Cortex of kidney (tissue), 1 donor: ENCODE results near the gene FAM83G.
"Not testable (repeated sequence)": the region's sequence is repeated elsewhere in the genome, so short reads cannot be mapped to it uniquely, and the experiment has no call there.

Experiments
- DNase-seq: peaks from one replicate; lab custom pipeline; 2025; lab: John Stamatoyannopoulos, UW

The FAM83G gene

DNA sequence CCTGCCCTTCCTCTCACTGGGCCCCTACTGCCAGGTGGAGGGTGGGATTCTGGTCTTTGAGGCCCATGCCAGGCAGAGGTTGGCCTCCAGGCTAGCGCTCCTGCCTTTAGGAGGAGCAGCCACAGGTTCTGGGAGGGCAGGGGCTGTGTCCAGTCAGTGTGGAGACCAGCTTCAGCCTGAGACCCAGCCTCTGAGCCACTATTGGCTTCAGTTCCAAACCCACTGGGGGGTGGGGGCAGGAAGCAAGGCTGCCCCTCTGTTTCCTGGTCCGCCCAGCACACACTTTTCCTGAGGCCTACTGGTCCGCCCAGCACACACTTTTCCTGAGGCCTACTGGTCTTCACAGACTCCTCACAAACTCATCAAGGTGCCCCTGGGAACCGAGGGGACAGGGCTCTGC is 36.2 kb downstream of the FAM83G start:
- DNase-seq = no peak

DNA sequence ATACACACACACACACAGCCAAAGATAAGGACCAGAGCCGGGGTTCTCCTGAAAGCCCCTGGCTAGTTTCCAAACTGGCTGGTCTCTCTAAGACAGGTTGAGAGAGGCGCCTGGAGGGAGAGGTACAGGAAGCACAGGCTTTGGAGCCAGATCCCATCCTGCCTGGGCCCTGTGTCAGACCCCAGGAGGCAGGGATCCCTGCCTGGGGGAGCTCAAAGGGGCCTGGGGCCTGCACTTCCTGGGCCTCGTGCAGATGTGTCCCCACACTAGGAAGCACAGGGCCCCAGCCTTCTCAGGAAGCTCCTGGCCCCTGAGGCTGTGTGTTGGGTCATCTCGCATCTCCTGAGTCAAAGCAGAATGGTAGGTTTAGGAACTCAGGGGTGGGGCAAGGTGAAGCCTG is 36.6 kb downstream of the FAM83G start:
- DNase-seq = no peak

DNA sequence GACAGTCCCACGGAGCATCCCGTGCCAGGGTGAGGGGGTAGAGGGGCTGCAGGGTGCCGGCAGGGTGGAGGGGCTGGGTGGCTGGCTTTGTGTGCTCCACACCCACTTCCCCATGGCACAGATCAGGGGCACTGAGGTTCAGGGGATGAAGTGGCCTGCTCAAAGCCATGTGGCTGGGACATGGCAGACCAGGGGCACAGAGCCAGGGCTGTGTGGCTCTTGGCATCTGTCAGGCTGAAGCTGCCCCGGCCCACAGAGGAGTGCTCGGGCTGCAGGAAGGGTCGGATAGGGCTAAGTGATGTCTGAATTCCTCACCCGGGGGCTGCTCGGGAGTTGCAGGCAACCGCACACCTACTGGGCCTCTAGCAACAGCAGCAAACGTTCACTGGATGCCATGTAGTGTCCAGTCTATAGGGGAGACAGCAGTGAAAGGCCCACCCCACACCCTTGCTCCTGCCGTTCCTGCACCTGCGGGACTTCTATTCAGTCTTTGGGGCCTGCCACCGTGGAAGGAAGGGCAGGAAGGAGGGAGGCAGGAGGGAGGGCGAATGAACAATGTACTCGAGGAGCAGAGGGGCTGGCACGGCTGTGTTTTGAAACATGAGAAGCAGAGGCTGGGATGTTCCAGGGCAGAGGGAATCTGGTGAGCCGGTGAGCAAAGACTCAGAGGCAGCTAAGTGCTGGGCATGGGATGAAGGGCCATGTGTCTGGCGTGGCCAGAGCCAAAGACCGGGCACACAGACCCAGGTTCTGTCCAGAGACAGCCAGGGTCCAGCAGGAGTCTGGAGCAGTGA is 37.5 kb downstream of the FAM83G start:
- no peak for DNase-seq

DNA sequence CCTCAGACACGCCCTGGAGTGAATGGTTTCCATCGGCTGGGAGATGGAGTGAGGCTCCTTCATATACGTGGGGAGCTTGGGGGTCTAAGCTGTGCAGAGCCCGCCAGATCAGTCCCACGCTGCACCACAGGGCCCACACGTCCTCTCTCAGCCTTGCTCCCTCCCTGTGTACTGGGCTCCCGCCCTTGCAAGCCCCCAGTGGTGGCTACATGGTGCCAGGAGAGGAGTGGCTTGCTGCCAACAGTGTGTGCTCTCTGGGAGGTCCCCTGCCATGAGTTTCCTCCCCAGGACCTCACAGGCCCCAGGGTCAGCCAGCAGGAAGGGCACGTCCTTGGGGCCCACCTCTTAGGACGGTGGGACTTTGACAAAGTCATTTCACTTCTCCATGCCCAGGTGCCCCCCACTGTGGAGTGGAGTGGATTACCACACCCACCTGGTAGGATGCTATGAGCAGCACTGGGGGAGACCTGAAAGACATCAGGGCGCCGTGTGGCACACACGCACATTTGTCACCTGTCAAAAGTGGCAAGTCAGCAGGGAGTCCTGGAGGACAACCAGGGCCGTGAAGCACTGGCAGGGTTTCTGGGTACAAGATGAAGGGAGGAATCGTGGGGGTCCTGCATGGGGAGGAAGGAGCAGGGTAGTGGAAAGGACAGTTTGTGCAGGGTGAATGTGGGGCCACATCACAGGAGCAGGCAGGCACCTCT is 38.9 kb downstream of the FAM83G start:
- no peak for DNase-seq

DNA sequence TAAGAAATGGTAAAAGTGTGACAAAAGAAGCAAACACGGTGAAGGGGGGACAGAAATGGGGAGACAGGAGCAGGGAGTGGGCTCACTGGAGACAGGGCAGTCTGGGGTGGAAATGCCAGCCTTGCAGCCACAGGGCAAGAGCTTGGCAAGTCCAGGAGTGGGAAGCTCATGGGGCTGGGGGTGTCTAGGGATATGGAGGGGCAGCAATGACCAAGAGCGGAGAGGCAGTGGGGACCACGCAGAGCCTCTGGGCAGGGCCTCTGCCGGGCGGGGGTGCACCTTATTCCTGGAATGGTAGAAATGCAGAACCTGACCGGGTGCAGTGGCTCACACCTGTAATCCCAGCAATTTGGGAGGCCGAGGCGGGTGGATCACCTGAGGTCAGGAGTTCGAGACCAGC is 40.0 kb downstream of the FAM83G start:
- no peak for DNase-seq

DNA sequence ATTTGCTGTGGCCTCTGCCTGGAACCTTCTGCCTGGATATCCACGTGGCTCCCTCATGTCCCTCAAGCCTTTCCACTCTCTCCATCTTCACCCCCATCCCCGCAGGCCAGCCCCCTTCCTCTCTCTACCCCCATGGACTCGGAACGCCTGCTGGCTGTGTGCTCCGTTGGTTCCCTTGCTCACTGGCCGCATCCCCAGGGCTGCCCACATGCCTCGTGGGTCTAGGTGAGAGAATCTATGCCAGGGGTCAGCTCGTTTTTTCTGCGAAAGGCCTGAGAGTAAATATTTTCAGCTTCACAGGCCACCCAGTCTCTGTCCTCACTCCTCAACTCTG is 40.6 kb downstream of the FAM83G start:
- DNase-seq = no peak

DNA sequence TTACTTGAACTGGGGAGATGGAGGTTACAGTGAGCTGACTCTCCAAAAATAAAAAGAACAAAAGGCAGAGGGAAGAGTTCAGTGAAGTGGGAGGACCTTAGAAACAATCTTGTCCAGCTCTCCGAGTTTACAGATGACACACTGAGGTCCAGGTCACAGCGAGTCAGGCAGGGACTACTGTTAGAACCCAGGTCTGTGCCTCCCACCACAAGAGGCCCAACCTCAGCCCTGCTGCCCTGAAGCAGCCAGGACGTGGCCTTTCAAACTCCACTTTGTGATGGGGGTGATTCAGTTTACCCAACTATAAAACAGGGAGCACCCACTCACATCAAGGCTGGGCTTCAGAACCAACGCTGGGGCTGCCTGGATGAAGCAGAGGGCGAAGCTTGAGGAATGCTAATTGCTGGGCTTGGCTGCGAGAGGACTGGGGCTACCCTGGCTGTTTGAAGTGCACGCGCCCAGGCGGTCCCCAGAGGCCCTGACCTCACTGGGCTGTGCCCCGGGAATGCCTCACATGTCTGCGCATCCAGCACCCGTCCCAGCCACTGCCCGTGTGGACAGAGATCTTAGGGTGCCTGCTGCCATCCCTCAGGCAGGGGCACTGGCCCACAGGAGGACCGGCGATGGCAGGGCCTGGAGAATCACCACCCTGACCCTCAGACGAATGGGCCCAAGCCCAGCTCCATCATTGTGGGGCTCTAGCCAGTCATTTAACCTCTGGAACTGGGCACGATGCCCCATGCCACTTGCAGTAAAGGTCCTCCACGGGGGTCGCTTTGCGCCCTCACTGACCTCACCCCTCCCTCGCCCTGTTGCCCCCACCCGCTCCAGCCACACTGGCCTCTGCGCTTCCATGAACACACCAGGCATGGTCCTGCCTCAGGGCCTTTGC is 41.2 kb downstream of the FAM83G start:
- no peak for DNase-seq

DNA sequence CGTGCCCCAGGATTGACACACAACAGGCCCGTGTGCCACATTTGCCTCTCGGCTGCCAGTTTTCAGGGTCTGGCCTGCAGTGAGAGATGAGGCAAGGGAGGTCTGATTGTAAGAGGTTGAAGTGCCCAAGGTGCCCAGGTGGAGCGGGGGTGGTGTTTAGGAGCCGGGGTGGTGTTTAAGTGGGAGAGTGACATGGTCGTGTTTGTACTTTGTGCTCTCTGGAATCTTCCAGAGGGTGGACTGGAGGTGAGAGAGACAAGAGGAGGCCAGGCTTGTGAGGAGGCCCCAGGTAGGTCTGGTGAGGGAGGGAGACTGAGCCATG is 42.1 kb downstream of the FAM83G start:
- DNase-seq = no peak

DNA sequence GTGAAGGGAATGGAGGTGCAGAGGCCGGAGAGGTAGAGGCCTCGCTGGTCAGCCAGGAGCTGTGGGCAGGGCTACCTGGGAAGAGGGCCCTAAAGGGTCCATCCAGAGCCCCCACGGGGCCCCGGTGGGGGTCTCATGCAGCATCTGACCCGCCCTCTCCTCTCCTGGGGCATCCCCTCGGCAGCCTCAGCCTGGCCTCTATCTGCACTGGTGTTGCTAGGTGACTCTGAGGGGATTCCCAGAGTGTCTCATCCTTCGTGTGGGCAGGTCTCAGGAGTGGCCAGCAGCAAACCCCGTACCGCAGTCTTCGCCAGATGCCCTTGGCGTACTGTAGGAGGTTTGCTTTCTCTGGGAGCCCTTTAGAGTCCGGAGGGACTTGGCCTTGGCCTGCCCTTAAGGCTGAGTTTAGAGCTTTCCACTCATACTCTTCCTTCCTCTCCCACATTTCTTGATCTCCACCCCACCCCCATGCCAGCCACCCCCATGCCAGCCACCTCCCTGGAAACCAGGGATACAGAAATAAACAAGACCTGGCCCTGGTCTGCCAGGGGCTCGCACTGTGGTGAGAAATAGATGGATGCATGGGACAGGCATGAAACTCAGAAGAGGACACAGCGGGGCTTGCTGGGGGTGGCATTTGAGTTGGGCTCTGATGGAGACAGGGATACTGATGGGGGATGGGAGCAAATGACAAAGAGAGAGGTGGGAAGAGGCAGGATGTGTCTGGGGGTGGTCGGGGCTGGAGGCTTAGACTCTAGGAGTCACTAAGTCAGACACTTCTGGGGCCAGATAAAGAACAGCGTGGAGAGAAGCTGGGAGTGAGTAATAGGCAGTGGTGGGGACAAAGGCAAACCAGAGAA is 42.7 kb downstream of the FAM83G start:
- DNase-seq = no peak

DNA sequence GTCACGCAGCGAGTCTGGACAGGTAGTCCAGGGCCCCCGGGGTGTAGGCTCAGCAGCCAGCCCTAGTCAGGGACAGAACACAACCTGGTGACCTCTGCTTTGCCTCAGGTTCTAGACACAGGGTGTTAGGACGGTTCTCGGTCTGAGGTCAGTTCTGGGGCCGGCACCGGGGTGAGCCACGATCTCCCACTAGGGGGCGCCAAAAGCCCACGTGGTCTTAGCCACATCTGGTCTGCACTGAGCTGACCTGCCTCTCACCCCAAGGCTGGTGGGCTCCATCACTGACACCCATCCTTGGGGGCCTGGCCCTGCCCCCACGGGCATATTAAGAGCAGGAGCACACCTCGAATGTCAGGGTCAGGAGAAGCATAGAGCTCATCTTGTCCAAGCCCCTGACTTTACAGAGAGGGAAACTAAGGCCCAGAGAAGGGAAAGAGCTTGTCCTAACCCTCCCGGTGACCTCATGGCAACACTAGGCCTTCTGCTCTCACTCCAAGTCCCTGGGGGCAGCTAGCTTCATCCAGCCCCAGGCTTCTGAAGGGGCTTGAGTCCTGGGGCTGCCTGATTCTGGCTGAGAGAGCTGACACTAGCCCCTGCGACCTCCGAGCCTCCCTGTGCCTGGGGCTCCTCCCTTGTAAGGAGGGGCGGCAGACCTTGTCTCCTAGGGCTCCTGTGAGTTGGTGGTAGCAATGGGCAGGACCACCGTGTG is 43.6 kb downstream of the FAM83G start:
- DNase-seq = no peak

DNA sequence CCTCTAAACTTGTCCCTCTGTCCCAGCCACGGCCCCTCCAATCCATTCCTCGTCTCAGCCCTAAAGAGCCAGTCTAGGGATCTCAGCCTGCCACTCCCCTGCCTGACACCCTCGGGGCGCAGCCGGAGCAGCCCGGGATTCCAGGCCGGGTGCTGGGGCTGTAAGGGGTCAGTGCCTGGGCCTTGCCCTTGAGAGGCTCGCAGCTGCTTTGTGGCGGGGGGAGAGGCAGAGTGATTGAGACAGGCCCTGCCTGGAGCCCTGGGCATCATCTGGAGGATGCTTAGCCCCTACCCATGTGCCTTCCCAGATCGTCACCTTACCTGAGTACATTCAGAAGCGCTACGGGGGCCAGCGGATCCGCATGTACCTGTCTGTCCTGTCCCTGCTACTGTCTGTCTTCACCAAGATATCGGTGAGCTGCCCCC is 44.3 kb downstream of the FAM83G start:
- no peak for DNase-seq

DNA sequence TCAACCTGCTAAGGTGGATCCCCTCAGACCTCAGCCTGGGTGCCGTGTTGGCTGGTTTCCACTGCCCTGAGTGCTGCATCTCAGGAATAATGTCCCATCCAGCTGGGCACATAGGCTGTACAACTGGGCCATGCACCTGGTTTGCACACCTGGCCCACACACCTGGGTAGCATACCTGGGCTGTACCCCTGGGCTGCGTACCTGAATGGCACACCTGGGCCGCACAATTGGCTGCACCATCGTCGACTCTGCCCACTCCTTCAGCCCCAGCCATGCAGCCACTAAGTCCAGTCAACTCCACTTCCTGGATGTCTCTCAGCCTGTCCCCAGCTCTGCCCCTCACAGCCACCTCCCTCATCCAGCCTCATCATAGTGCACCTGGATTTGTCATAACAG is 44.7 kb downstream of the FAM83G start:
- no peak for DNase-seq

DNA sequence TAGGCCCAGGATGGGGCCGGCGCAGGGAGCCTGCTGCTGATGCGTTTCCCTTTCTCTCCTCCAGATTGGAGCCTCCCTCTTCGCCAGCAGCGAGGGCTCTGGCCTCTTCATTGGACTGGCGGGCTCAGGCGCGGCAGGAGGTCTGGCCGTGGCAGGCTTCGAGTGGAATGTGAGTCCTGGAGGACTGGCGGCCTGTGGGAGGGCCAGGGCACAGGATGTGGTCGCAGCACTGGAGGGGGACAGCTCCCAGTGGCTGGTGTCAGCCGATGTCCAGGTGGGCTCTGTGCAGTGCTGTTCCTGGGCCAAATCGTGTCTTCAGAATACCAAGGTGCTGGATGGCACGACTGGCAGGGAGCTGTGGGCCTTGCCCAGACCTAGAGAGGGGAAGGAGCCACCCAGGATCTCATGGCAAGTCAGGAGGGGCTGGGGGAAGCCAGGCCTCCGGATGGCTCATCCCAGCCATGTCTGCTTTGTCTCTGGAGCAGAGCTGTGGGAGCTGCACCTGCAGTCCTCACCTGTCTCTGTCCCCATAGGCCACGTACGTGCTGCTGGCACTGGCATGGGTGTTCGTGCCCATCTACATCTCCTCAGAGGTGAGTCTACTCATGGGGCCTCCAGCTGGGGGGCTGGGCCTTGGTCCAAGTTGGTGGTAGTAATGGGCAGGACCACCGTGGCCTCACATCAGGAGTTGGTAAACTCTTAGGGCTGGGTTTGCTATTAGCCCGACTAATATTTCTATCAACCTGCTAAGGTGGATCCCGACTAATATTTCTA is 45.3 kb downstream of the FAM83G start:
- no peak for DNase-seq

DNA sequence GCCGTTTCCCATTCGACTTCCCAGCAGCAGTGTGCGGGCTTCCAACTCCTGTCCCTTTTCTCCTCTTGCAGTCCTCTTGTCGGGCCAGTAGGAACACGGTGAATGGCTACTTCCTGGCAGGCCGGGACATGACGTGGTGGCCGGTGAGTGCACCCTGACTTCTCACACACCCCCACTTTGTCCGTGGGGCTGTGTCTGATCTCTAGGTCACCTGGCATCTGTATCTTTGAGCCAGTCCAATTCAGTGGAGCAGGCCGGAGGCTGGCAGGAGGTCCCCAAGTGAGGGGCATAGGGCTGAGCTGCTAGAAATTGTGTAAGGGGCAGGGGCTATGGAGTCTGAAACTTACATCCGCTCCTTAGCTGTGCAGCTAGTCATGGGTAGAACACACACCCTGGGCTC is 46.0 kb downstream of the FAM83G start:
- DNase-seq = no peak

DNA sequence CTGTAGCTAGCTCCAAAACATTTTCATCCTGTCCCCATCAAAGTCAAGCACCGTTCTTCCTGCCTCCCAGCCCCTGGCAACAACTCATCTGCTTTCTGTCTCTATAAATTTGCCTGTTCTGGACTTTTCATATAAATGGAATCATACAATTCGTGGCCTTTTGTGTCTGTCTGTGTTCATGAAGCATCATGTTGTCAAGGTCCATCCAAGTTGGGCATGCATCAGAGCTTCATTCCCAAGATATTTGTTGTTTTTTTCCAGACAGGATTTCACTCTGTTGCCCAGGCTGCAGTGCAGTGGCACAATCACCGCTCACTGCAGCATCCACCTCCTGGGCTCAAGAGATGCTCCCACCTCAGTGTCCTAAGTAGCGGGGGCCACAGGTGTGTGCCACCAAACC is 46.7 kb downstream of the FAM83G start:
- no peak for DNase-seq

DNA sequence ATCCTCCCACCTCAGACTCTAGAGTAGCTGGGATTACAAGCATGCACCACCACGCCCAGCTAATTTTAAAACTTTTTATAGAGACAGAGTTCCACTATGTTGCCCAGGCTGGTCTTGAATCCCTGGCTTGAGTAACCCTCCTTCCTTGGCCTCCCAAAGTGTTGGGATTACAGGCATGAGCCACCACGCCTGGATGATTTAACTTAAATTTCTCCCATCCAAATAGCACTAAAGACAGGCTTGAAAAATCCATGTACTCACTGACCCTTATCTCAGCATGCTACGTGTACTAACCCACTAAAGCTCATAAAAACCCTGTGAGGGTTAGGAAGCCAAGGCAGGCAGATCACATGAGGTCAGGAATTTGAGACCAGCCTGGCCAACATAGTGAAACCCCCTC is 48.0 kb downstream of the FAM83G start:
- DNase-seq = no peak

DNA sequence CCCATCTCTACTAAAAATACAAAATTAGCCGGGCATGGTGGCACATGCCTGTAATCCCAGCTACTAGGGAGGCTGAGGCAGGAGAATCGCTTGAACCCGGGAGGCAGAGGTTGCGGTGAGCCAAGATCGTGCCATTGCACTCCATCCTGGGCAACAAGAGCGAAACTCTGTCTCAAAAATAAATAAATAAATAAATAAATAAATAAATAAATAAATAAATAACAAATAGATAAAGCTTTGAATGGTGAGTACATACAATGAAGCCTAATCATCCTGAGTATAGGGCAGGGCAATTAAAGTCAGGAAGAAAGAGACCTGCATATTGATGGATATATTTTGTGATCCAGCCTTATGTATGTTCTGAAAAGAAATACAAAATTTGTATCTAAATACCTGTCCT is 48.5 kb downstream of the FAM83G start:
- DNase-seq = not testable (repeated sequence)

DNA sequence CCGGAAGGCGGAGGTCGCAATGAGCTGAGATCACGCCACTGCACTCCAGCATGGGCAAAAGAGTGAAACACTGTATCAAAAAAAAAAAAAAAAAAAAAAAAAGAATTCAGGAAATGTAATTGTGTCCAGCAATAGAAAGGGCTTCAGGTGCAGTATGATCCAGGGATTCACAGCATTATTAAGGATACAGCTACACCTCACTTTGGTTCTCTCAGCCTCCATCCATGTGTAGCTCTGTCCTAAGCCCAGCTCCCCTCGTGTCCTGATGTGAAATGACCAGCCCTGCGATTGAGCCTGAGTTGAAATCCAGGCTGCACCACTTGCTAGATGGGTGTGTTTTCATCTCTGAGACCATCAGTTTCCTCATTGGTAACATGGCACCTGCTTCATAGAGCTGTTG is 49.6 kb downstream of the FAM83G start:
- no peak for DNase-seq

DNA sequence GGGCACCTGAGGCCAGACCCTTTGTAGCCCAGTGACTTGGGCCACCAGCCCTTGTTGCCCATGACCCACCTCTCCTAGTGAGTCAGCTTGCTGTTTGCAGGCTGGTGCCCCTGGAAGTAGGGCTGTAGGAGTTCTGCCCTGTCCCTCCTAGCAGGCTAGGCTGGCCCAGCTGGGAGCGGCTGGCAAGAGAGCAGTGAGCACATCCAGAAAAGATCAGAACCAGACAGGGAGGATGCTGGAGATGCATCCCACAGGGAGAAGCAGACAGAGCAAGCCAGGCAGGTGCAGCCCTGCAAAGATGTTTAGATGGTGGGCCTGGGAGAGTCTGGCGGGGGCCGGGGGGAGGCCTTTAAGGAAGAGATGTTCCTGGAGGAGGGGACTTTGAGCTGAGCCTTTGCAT is 50.2 kb downstream of the FAM83G start:
- DNase-seq = no peak

DNA sequence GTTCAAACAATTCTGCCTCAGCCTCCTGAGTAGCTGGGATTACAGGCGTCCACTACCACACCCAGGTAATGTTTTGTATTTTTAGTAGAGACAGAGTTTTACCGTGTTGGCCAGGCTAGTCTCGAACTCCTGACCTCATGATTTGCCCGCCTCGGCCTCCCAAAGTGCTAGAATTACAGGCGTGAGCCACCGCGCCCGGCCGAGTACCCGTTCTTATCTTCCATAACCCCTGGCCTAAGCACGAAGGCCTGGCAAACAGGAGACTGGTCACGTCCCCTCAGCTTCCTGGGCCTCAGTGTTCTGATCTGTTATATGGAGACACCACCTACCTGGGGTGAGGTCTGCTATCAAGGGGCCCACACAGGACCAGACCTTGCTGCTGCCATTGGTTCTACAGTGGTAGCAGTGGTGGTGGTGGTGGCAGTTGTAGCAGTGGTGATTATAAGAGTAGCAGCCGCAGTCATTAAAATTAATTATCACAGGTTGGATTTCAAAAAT is 51.3 kb downstream of the FAM83G start:
- DNase-seq = no peak
